HCT116 (cell line): Measurements from ENCODE around the gene LRRC66. TPM values are rescaled to one million over a fixed set of nuclear protein-coding genes. Genes with fewer than 3 reads are reported as not detected.

ENCODE experiments used
- ATAC-seq: fragments of 200-7000 bp; cut with Tn5 transposase; 2 replicates; pipeline ENCODE4 v1.9.1; 2020; ENCODE audit warnings: mild to moderate bottlenecking, moderate library complexity
- BruUV-seq: library from RNA; stranded (reverse); fragments of 400-500 nt; replicated peaks from 2 replicates; lab custom pipeline; 2021; lab: Mats Ljungman, UMichigan
- CTCF ChIA-PET: fragments of 300-600 bp; sonication (Branson Sonifier 250); formaldehyde crosslinking; loops from one replicate; lab custom pipeline; 2021; ENCODE audit warnings: antibody characterized with exemption; lab: Charles Lee
- POLR2A ChIA-PET: fragments of 300-600, 350-600 bp; sonication (Branson Sonifier 250); formaldehyde crosslinking; loops from one replicate; lab custom pipeline; 2021; ENCODE audit warnings: antibody characterized with exemption; lab: Charles Lee
- RAD21 ChIA-PET, 2 experiments: fragments of 300-600 bp; sonication (Branson Sonifier 250); formaldehyde crosslinking; loops; one replicate each; lab custom pipeline; 2023; ENCODE audit warnings: low total read pairs in 2 of 2; ENCODE audit not compliant: uncharacterized antibody in 2 of 2, unreplicated experiment in 2 of 2, low non-redundant PET in 1 of 2; lab: Charles Lee
- DNase-seq: peaks from one replicate; pipeline ENCODE4 v3.0.0-alpha.2; 2010; ENCODE audit warnings: low read depth, low spot score
- H2AFZ ChIP-seq: fragments of 200-600 bp; shearing (Covaris generic), sonication (generic); 2 replicates; pipeline ENCODE4 v1.6.1; 2017; ENCODE audit warnings: low read depth, mixed run types, mixed read lengths, antibody characterized with exemption, low read length; ENCODE audit not compliant: poor library complexity, severe bottlenecking
- H3K27ac ChIP-seq: 2 replicates; pipeline ENCODE4 v1.5.1; 2012; ENCODE audit warnings: low read depth, low read length
- H3K27me3 ChIP-seq: fragments of 200-600 bp; sonication (generic); 2 replicates; pipeline ENCODE4 v1.6.1; 2016; ENCODE audit warnings: mixed run types, low read length, mixed read lengths; ENCODE audit not compliant: insufficient read depth
- H3K36me3 ChIP-seq, 2 experiments: fragments of 200-500 bp in 1 of 2; fragments of 200-600 bp in 1 of 2; sonication (Bioruptor generic) in 1 of 2; sonication (generic) in 1 of 2; 2 replicates each; pipeline versions ENCODE4 v1.5.1 to v1.6.1; 2014 to 2016; ENCODE audit warnings: low read length in 2 of 2, inconsistent platforms in 1 of 2, mixed read lengths in 1 of 2, mixed run types in 1 of 2; ENCODE audit not compliant: insufficient read depth in 2 of 2, control insufficient read depth in 1 of 2
- H3K4me1 ChIP-seq, 2 experiments: fragments of 200-600 bp in 1 of 2; sonication (generic) in 1 of 2; 2 replicates each; pipeline versions ENCODE4 v1.5.1 to v1.6.1; 2012 to 2017; ENCODE audit warnings: low read length in 2 of 2, inconsistent platforms in 1 of 2, mild to moderate bottlenecking in 1 of 2, mixed read lengths in 1 of 2, mixed run types in 1 of 2, moderate library complexity in 1 of 2; ENCODE audit not compliant: insufficient read depth in 2 of 2, control insufficient read depth in 1 of 2
- H3K4me2 ChIP-seq: fragments of 200-600 bp; sonication (generic); 2 replicates; pipeline ENCODE4 v1.6.1; 2017; ENCODE audit warnings: mixed run types, low read length, mixed read lengths
- H3K4me3 ChIP-seq, 2 experiments: fragments of 200-600 bp in 1 of 2; sonication (generic) in 1 of 2; replicated peaks in 1 of 2; 2 replicates each; pipeline ENCODE4 v1.5.1; 2011 to 2016; ENCODE audit warnings: low read length in 2 of 2, control low read depth in 1 of 2, low read depth in 1 of 2, mild to moderate bottlenecking in 1 of 2, mixed read lengths in 1 of 2, mixed run types in 1 of 2
- H3K79me2 ChIP-seq: fragments of 200-600 bp; sonication (generic); 2 replicates; pipeline ENCODE4 v1.6.1; 2017; ENCODE audit warnings: mild to moderate bottlenecking, mixed run types, low read length, moderate library complexity, mixed read lengths; ENCODE audit not compliant: insufficient read depth
- H3K9ac ChIP-seq: fragments of 200-600 bp; sonication (generic); 2 replicates; pipeline ENCODE4 v1.6.1; 2016; ENCODE audit warnings: low read length, mixed read lengths
- H3K9me2 ChIP-seq: fragments of 200-600 bp; sonication (generic), shearing (Covaris generic); 2 replicates; pipeline ENCODE4 v1.6.1; 2017; ENCODE audit warnings: mixed run types, mild to moderate bottlenecking, moderate library complexity; ENCODE audit not compliant: insufficient read depth
- H3K9me3 ChIP-seq, 2 experiments: fragments of 200-500 bp in 1 of 2; fragments of 200-600 bp in 1 of 2; sonication (Bioruptor generic) in 1 of 2; sonication (generic) in 1 of 2; 2 replicates each; pipeline ENCODE4 v1.6.1; 2014 to 2017; ENCODE audit warnings: low read length in 2 of 2, mixed read lengths in 2 of 2, inconsistent platforms in 1 of 2, low read depth in 1 of 2, mild to moderate bottlenecking in 1 of 2, mixed run types in 1 of 2, moderate library complexity in 1 of 2; ENCODE audit not compliant: control insufficient read depth in 1 of 2, insufficient read depth in 1 of 2
- H4K20me1 ChIP-seq: fragments of 200-600 bp; sonication (generic), shearing (Covaris generic); 2 replicates; pipeline ENCODE4 v1.6.1; 2017; ENCODE audit warnings: mixed run types, mild to moderate bottlenecking, moderate library complexity; ENCODE audit not compliant: insufficient read depth
- ATF3 ChIP-seq: IDR thresholded peaks from 2 replicates; pipeline ENCODE4 v1.6.1; 2012
- EGR1 ChIP-seq: IDR thresholded peaks from 2 replicates; pipeline ENCODE4 v1.6.1; 2012; ENCODE audit warnings: low read depth
- EZH2 ChIP-seq: fragments of 200-600 bp; sonication (generic); IDR thresholded peaks from 2 replicates; pipeline ENCODE4 v1.6.1; 2017; ENCODE audit warnings: antibody characterized with exemption, mixed run types
- EZH2phosphoT487 ChIP-seq: fragments of 200-600 bp; IDR thresholded peaks from 2 replicates; pipeline ENCODE4 v1.6.1; 2018; ENCODE audit warnings: antibody characterized with exemption, borderline replicate concordance
- JUND ChIP-seq: IDR thresholded peaks from 2 replicates; pipeline ENCODE4 v1.6.1; 2012
- POLR2A ChIP-seq: IDR thresholded peaks from 2 replicates; pipeline ENCODE4 v1.7.0; 2011; ENCODE audit warnings: borderline replicate concordance; ENCODE audit not compliant: insufficient read depth, insufficient read length; ENCODE audit errors: extremely low read depth
- POLR2AphosphoS5 ChIP-seq: IDR thresholded peaks from 2 replicates; pipeline ENCODE4 v1.6.1; 2011; ENCODE audit warnings: mild to moderate bottlenecking, low read depth, low read length, moderate library complexity
- RAD21 ChIP-seq: IDR thresholded peaks from 2 replicates; pipeline ENCODE4 v1.6.1; 2012; ENCODE audit warnings: low read depth, mild to moderate bottlenecking
- SIN3A ChIP-seq: IDR thresholded peaks from 2 replicates; pipeline ENCODE4 v1.6.1; 2012; ENCODE audit warnings: low read depth
- TCF7L2 ChIP-seq: IDR thresholded peaks from 2 replicates; pipeline ENCODE4 v1.7.0; 2011; ENCODE audit warnings: borderline replicate concordance, inconsistent platforms; ENCODE audit not compliant: insufficient read depth, insufficient read length; ENCODE audit errors: extremely low read depth
- intact Hi-C: fragments of 100-400 bp; cut with micrococcal nuclease; formaldehyde crosslinking; loops from 2 replicates; pipeline ENCODE4 v1.10.0; 2022
- total RNA-seq: library from RNA; stranded (reverse); gene quantifications from one replicate; pipeline ENCODE4 v1.2.1, GENCODE V29; 2021; ENCODE audit not compliant: unreplicated experiment

LRRC66 gene
- total RNA-seq, 1 experiment from 2014 or later, result 0.12 TPM

DNA sequence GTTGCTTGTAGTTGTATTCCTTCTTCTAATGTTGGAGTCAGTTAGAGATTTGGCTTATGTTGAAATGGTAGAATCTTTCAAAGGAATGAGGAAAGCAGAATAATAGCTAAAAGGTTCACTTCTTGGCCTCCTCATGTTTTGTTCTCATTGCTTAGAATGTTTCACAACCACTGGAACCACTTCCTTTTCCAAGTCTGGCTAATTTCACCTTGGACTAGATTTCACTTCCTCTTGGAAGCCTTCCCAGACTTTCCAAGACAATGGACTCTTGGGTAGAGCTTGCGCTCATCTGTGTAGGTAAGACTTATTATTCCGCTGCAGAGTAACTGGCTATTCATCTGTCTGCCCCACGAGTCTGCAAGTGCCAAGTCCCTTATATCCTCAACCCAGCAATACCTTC lies 39.2 kb upstream of the LRRC66 start (continued):
- TF ChIP-seq ATF3, result no peak
- TF ChIP-seq EZH2, result no peak
- no peak for TF ChIP-seq EZH2phosphoT487
- TF ChIP-seq POLR2AphosphoS5, result no peak
- no peak for TF ChIP-seq EGR1
- TF ChIP-seq JUND, result no peak
- no peak for TF ChIP-seq SIN3A
- TF ChIP-seq, all 23 proteins: peak for 0

- Histone ChIP-seq H3K27me3 (peaks cover 16% of the 10 kb centered on the region), H3K36me3 (no peaks in the 10 kb centered on the region), H3K4me2 (no peak overlapping the region), H3K9me2 (no peaks in the 10 kb centered on the region), H3K9me3 (no peaks in the 10 kb centered on the region), H3K27ac (no peak overlapping the region), H3K4me1 (no peaks in the 10 kb centered on the region), H3K4me3 (no peak overlapping the region), H2AFZ (no peak overlapping the region), H3K9ac (no peak overlapping the region), H4K20me1 (no peaks in the 10 kb centered on the region), H3K79me2 (no peaks in the 10 kb centered on the region)
- TF ChIP-seq RAD21 (no peak), TCF7L2 (no peak), EZH2phosphoT487 (no peak), ATF3 (no peak), EGR1 (no peak), SIN3A (no peak), POLR2A (no peak)
- ChIA-PET CTCF (no interaction called here), RAD21 (no interaction called here), POLR2A (no interaction called here)
- ATAC-seq (no peak), DNase-seq (no peak)
- intact Hi-C loops, result no loop called here
- no TSS peak for BruUV-seq
Observed at GRCh38 chr4:52058275-52058674, 38.1 kb upstream of the LRRC66 start.
